ENCODE measurements around the gene TRIM31. TPM values are rescaled to one million over a fixed set of nuclear protein-coding genes. Genes with fewer than 3 reads are reported as not detected.

TRIM31 gene
- total and polyA plus RNA-seq, 10 of the 15 experiments (the other 5 are each of a cell fraction or from before 2014, with no cell fraction given): 0.09 to 20.5 (median 0.31) TPM; not detected in 3

GRCh38 chr6:30160785-30161531, 48.1 kb upstream of the TRIM31 start, which contains the start of gene TRIM10:
Gene TRIM10, minus strand, starts transcription at chr6:30161211. Its CDS starts 353 bp downstream, at chr6:30160858.
- H3K36me3 ChIP-seq (ENCODE audit: control insufficient read depth in 2 of 2, insufficient read depth in 2 of 2, low read length in 1 of 2): no peaks in the 10 kb centered on the region
- FAIRE-seq (no peak), DNase-seq (ENCODE audit: low read depth, low spot score) (no peak), ATAC-seq (no peak)
- TF ChIP-seq NBN (IDR thresholded peaks at IDR 0.05): no peak
- TF ChIP-seq TCF12 (IDR thresholded peaks at IDR 0.05; ENCODE audit: low read depth, low read length): no peak
- TF ChIP-seq RAD21 (IDR thresholded peaks at IDR 0.05; ENCODE audit: insufficient read depth, low read depth, low read length): no peak
- no peak for TF ChIP-seq MAX (IDR thresholded peaks at IDR 0.05; ENCODE audit: low read depth, low read length)
- no TSS peak for BruUV-seq (replicated peaks)
- WGBS (ENCODE audit: insufficient coverage, insufficient replicate concordance, low lambda C conversion rate, missing lambda C conversion rate): 49% methylated on average over 4 of the region's 4 CpGs
- no peaks in the 10 kb centered on the region for H4K20me1 ChIP-seq (ENCODE audit: control insufficient read depth, insufficient read depth)
- ChIA-PET RAD21 (ENCODE audit: unreplicated experiment) (no interaction called here), CTCF (interaction anchor here (1.0 to 1.6 kb wide), 2 partner anchors 27 to 58 kb away, joined by 3 to 4 read pairs; no protein-coding TSS in a partner anchor), POLR2A (no interaction called here), SMC1A (ENCODE audit: uncharacterized antibody, unreplicated experiment) (no interaction called here)
- H3K9ac ChIP-seq (ENCODE audit: control insufficient read depth, insufficient read depth, low read length): no peak within 1 kb of the TSS
- H3K27ac ChIP-seq (ENCODE audit: control insufficient read depth, insufficient read depth): no peak within 1 kb of the TSS
- H3K27me3 ChIP-seq (replicated peaks in 1 of 2; ENCODE audit: control insufficient read depth in 2 of 2, insufficient read depth in 2 of 2, low read length in 1 of 2): peaks cover 2% of the 10 kb centered on the region in 2 experiments; a peak in 3 of 4 replicates
- H3K4me1 ChIP-seq (ENCODE audit: control insufficient read depth, insufficient read depth, low read length): peaks cover 4% of the 10 kb centered on the region; the same call in 1 of the 2 replicates
- H3K4me2 ChIP-seq (ENCODE audit: control insufficient read depth, insufficient read depth): no peak within 1 kb of the TSS
- H2AFZ ChIP-seq (ENCODE audit: control insufficient read depth, low read depth, low read length): no peak within 1 kb of the TSS
- H3K9me3 ChIP-seq (replicated peaks; ENCODE audit: control insufficient read depth, insufficient read depth, low read length): no peaks in the 10 kb centered on the region
- intact Hi-C loops (cut with micrococcal nuclease; ENCODE audit: unreplicated experiment): no loop called here
- in situ Hi-C loops (cut with MboI): no loop called here
- H3K4me3 ChIP-seq: no peak within 1 kb of the TSS
- H3K79me2 ChIP-seq (ENCODE audit: control insufficient read depth, insufficient read depth, low read length): no peaks in the 10 kb centered on the region

- no peak overlapping the region for H3K4me2 ChIP-seq (ENCODE audit: control insufficient read depth, insufficient read depth)
- 58% methylated on average over 17 of the region's 17 CpGs for WGBS (ENCODE audit: insufficient coverage, insufficient replicate concordance, low lambda C conversion rate, missing lambda C conversion rate)
- no peak overlapping the region for H3K9ac ChIP-seq (ENCODE audit: control insufficient read depth, insufficient read depth, low read length)
- no peaks in the 10 kb centered on the region for H3K36me3 ChIP-seq (ENCODE audit: control insufficient read depth in 2 of 2, insufficient read depth in 2 of 2, low read length in 1 of 2)
- FAIRE-seq: no peak
- H3K4me3 ChIP-seq: no peak overlapping the region
- in situ Hi-C loops (cut with MboI): no loop called here
- SMC1A ChIA-PET (ENCODE audit: uncharacterized antibody, unreplicated experiment): interaction anchor here (1.3 to 1.8 kb wide), 2 partner anchors 10 to 57 kb away, joined by 3 to 9 read pairs; no protein-coding TSS in a partner anchor
- intact Hi-C loops (cut with micrococcal nuclease; ENCODE audit: unreplicated experiment): no loop called here
- peaks cover 2% of the 10 kb centered on the region in 2 experiments; a peak in 3 of 4 replicates for H3K27me3 ChIP-seq (replicated peaks in 1 of 2; ENCODE audit: control insufficient read depth in 2 of 2, insufficient read depth in 2 of 2, low read length in 1 of 2)
- POLR2A ChIA-PET: no interaction called here
- H3K27ac ChIP-seq (ENCODE audit: control insufficient read depth, insufficient read depth): no peak overlapping the region
- DNase-seq (ENCODE audit: low read depth, low spot score): no peak
- CTCF ChIA-PET: no interaction called here
- RAD21 ChIA-PET (ENCODE audit: unreplicated experiment): no interaction called here
- BruUV-seq (replicated peaks): no TSS peak
- no peaks in the 10 kb centered on the region for H4K20me1 ChIP-seq (ENCODE audit: control insufficient read depth, insufficient read depth)
- no peaks in the 10 kb centered on the region for H3K9me3 ChIP-seq (replicated peaks; ENCODE audit: control insufficient read depth, insufficient read depth, low read length)
- no peak for ATAC-seq
- H3K4me1 ChIP-seq (ENCODE audit: control insufficient read depth, insufficient read depth, low read length): peaks cover 4% of the 10 kb centered on the region; the same call in 1 of the 2 replicates
- H2AFZ ChIP-seq (ENCODE audit: control insufficient read depth, low read depth, low read length): no peak overlapping the region
- H3K79me2 ChIP-seq (ENCODE audit: control insufficient read depth, insufficient read depth, low read length): no peaks in the 10 kb centered on the region
- no peak for TF ChIP-seq KLF5 (IDR thresholded peaks at IDR 0.05; ENCODE audit: partially characterized antibody)
- TF ChIP-seq ZNF687 (IDR thresholded peaks at IDR 0.05): no peak
- TF ChIP-seq ZNF217 (IDR thresholded peaks at IDR 0.05): no peak
- TF ChIP-seq MTA3 (IDR thresholded peaks at IDR 0.05; ENCODE audit: borderline replicate concordance, low read length): no peak
- no peak for TF ChIP-seq NFIC (IDR thresholded peaks at IDR 0.05; ENCODE audit: low read depth, low read length)
- TF ChIP-seq MYB (IDR thresholded peaks at IDR 0.05; ENCODE audit: borderline replicate concordance, low read depth, low read length): no peak
- TF ChIP-seq ZNF384 (IDR thresholded peaks at IDR 0.05; ENCODE audit: borderline replicate concordance, low read depth, low read length): no peak
- no peak for TF ChIP-seq BMI1 (IDR thresholded peaks at IDR 0.05; ENCODE audit: borderline replicate concordance)
These were observed 47.3 kb upstream of the TRIM31 start for GRCh38 chr6:30160008-30160784.

Data from GM12878 (cell line).